OCI-LY7 (cell line): Measurements from ENCODE around the gene GNLY.

Source experiments
- CTCF ChIP-seq: fragments of 200-600 bp; sonication (generic); conservative IDR thresholded peaks from 2 replicates; pipeline ENCODE4 v1.5.1; 2014; ENCODE audit warnings: mild to moderate bottlenecking, antibody characterized with exemption, low read length, moderate library complexity, mixed read lengths
- EZH2phosphoT487 ChIP-seq: fragments of 200-600 bp; sonication (generic); IDR thresholded peaks from 2 replicates; pipeline ENCODE4 v1.6.1; 2018; ENCODE audit warnings: low read depth, borderline replicate concordance, mild to moderate bottlenecking, mixed run types, antibody characterized with exemption, low read length, moderate library complexity, mixed read lengths

GRCh38 chr2:85746321-85747004, 52.3 kb downstream of the GNLY start:
- TF ChIP-seq CTCF (no peak), EZH2phosphoT487 (no peak)
